HepG2 (cell line): ENCODE results near the gene MTARC1. TPM values are rescaled to one million over a fixed set of nuclear protein-coding genes. Genes with fewer than 3 reads are reported as not detected.

Experiments used
- ATF7-NPFF ChIP-seq: sonication (generic); formaldehyde crosslinking; IDR thresholded peaks from 2 replicates; pipeline ENCODE4 v1.8.1; 2023; ENCODE audit warnings: mild to moderate bottlenecking, low read depth, missing genetic modification reagents, moderate library complexity
- KDM6A ChIP-seq: IDR thresholded peaks from 2 replicates; pipeline ENCODE4 v1.6.1; 2016; ENCODE audit warnings: low read depth
- KLF6 ChIP-seq: IDR thresholded peaks from 2 replicates; pipeline ENCODE4 v1.8.0; 2016; ENCODE audit warnings: missing biosample characterization, missing genetic modification reagents
- MED8 ChIP-seq: sonication (generic); formaldehyde crosslinking; IDR thresholded peaks from 2 replicates; pipeline ENCODE4 v1.8.1; 2023; ENCODE audit warnings: mild to moderate bottlenecking, missing genetic modification reagents; ENCODE audit not compliant: insufficient replicate concordance
- NFE2 ChIP-seq: sonication (generic); formaldehyde crosslinking; IDR thresholded peaks from 2 replicates; pipeline ENCODE4 v1.4.0; 2020; ENCODE audit warnings: missing genetic modification reagents
- NFKB2 ChIP-seq: sonication (generic); formaldehyde crosslinking; IDR thresholded peaks from 2 replicates; pipeline ENCODE4 v1.4.0; 2020; ENCODE audit warnings: missing genetic modification reagents, borderline replicate concordance
- POGZ ChIP-seq: sonication (generic); formaldehyde crosslinking; IDR thresholded peaks from 2 replicates; pipeline ENCODE4 v1.4.0; 2020; ENCODE audit warnings: mild to moderate bottlenecking, missing genetic modification reagents
- RBAK ChIP-seq: sonication (generic); formaldehyde crosslinking; IDR thresholded peaks from 2 replicates; pipeline ENCODE4 v1.5.1; 2020; ENCODE audit warnings: mild to moderate bottlenecking, missing genetic modification reagents
- SMARCE1 ChIP-seq: fragments of 450-650 bp; IDR thresholded peaks from 2 replicates; pipeline ENCODE4 v1.6.1; 2017; ENCODE audit warnings: borderline replicate concordance
- YY1 ChIP-seq: IDR thresholded peaks from 2 replicates; pipeline ENCODE4 v1.6.1; 2011; ENCODE audit warnings: low read length, low read depth, moderate library complexity, mild to moderate bottlenecking; ENCODE audit not compliant: insufficient read depth, insufficient replicate concordance
- ZNF17 ChIP-seq: sonication (generic); formaldehyde crosslinking; IDR thresholded peaks from 2 replicates; pipeline ENCODE4 v1.5.0; 2020; ENCODE audit warnings: mild to moderate bottlenecking, missing genetic modification reagents
- ZNF382 ChIP-seq: sonication (generic); formaldehyde crosslinking; IDR thresholded peaks from 2 replicates; pipeline ENCODE4 v1.5.0; 2020; ENCODE audit warnings: missing genetic modification reagents, mild to moderate bottlenecking, borderline replicate concordance
- ZNF549 ChIP-seq: sonication (generic); formaldehyde crosslinking; IDR thresholded peaks from 2 replicates; pipeline ENCODE4 v1.5.0; 2020; ENCODE audit warnings: missing genetic modification reagents
- ZNF703 ChIP-seq: sonication (generic); formaldehyde crosslinking; IDR thresholded peaks from 2 replicates; pipeline ENCODE4 v1.5.1; 2020; ENCODE audit warnings: missing genetic modification reagents, mild to moderate bottlenecking, moderate library complexity, borderline replicate concordance
- ZNF75D ChIP-seq: sonication (generic); formaldehyde crosslinking; IDR thresholded peaks from 2 replicates; pipeline ENCODE4 v1.8.1; 2023; ENCODE audit warnings: missing genetic modification reagents, mild to moderate bottlenecking, borderline replicate concordance
- ZNF768 ChIP-seq: sonication (generic); formaldehyde crosslinking; IDR thresholded peaks from 2 replicates; pipeline ENCODE4 v1.4.0; 2020; ENCODE audit warnings: missing genetic modification reagents
- ZSCAN22 ChIP-seq: sonication (generic); formaldehyde crosslinking; IDR thresholded peaks from 2 replicates; pipeline ENCODE4 v1.4.0; 2020; ENCODE audit warnings: mild to moderate bottlenecking, missing genetic modification reagents
- polyA plus RNA-seq, 8 experiments: library from polyadenylated mRNA; depleted of rRNA in 3 of 8; stranded (reverse) in 7 of 8; unstranded in 1 of 8; fragments of >200 nt; fragmentation: Illumina TruSeq in 4 of 8; extraction: Trizol in 4 of 8; gene quantifications; 2 replicates each; pipeline versions ENCODE4 v1.2.1 to v1.2.3, GENCODE V29; 2011 to 2016; ENCODE audit warnings: low read depth in 4 of 8, missing spikeins in 1 of 8, mixed read lengths in 1 of 8; ENCODE audit not compliant: insufficient read depth in 1 of 8
- total RNA-seq, 5 experiments: library from RNA; depleted of rRNA; stranded (reverse); fragments of >200 nt; fragmentation: Illumina TruSeq; extraction: Trizol; gene quantifications; 2 replicates each; pipeline ENCODE4 v1.2.3, GENCODE V29; 2016; ENCODE audit warnings: low read depth in 1 of 5
- TF ChIP-seq, protein P1 (sequence below): sonication (generic); formaldehyde crosslinking; IDR thresholded peaks from 2 replicates; pipeline ENCODE4 v1.8.0; 2022; ENCODE audit warnings: low read depth, missing genetic modification reagents
- TF ChIP-seq, protein P2 (sequence below): sonication (generic); formaldehyde crosslinking; IDR thresholded peaks from 2 replicates; pipeline ENCODE4 v1.4.0; 2020; ENCODE audit warnings: mild to moderate bottlenecking, missing genetic modification reagents
- TF ChIP-seq, protein P3 (sequence below): IDR thresholded peaks from 2 replicates; pipeline ENCODE4 v1.6.1; 2016; ENCODE audit warnings: low read depth, borderline replicate concordance
- TF ChIP-seq, protein P4 (sequence below): sonication (generic); formaldehyde crosslinking; IDR thresholded peaks from 2 replicates; pipeline ENCODE4 v1.4.0; 2020; ENCODE audit warnings: missing genetic modification reagents, borderline replicate concordance
- TF ChIP-seq, protein P5 (sequence below): IDR thresholded peaks from 2 replicates; pipeline ENCODE4 v1.6.1; 2016

The MTARC1 gene
- total and polyA plus RNA-seq, 2 of the 13 experiments (the other 11 are each of a cell fraction or from before 2014, with no cell fraction given), result 19.4 to 106 TPM

DNA sequence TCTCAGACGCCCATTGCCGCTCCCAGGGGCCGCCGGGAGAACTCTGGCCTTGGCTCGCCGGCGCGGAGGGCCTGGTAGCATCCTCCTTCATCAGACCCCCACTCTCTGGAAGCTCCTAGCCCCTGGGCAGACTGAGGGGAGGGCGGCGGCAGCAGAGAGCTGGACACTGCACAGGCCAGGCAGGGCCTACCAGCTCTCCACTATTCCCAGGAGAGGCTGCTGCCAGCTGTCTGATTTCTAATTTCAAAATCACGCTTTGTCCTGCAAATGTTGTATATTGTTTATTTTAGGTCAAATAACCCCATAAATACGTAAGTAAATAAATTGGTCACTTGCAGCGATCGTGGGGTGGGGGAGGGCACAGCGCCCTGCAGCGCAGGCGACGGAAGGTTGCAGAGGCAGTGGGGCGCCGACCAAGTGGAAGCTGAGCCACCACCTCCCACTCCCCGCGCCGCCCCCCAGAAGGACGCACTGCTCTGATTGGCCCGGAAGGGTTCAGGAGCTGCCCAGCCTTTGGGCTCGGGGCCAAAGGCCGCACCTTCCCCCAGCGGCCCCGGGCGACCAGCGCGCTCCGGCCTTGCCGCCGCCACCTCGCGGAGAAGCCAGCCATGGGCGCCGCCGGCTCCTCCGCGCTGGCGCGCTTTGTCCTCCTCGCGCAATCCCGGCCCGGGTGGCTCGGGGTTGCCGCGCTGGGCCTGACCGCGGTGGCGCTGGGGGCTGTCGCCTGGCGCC is at the start of gene MTARC1 (continued):
- TF ChIP-seq, protein P1, sequence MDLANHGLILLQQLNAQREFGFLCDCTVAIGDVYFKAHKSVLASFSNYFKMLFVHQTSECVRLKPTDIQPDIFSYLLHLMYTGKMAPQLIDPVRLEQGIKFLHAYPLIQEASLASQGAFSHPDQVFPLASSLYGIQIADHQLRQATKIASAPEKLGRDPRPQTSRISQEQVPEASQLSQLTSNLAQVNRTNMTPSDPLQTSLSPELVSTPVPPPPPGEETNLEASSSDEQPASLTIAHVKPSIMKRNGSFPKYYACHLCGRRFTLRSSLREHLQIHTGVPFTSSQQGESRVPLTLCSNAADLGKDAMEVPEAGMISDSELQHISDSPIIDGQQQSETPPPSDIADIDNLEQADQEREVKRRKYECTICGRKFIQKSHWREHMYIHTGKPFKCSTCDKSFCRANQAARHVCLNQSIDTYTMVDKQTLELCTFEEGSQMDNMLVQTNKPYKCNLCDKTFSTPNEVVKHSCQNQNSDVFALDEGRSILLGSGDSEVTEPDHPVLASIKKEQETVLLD (CRISPR knock-in tag), result peak; percentile 20; the same call in 1 of the 2 replicates
- TF ChIP-seq, protein P2, sequence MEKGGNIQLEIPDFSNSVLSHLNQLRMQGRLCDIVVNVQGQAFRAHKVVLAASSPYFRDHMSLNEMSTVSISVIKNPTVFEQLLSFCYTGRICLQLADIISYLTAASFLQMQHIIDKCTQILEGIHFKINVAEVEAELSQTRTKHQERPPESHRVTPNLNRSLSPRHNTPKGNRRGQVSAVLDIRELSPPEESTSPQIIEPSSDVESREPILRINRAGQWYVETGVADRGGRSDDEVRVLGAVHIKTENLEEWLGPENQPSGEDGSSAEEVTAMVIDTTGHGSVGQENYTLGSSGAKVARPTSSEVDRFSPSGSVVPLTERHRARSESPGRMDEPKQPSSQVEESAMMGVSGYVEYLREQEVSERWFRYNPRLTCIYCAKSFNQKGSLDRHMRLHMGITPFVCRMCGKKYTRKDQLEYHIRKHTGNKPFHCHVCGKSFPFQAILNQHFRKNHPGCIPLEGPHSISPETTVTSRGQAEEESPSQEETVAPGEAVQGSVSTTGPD (CRISPR knock-in tag), result no peak
- no peak for TF ChIP-seq ZNF17 (CRISPR knock-in tag)
- peak; percentile 7 for TF ChIP-seq NFKB2 (CRISPR knock-in tag)
- TF ChIP-seq, protein P3, sequence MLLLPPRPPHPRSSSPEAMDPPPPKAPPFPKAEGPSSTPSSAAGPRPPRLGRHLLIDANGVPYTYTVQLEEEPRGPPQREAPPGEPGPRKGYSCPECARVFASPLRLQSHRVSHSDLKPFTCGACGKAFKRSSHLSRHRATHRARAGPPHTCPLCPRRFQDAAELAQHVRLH, result no peak
- TF ChIP-seq KDM6A (CRISPR knock-in tag), result 0 out of 2 replicates have a peak, but pooled peaks have one; percentile 9
- TF ChIP-seq ZNF768, result no peak
- TF ChIP-seq ZNF382 (CRISPR knock-in tag), result no peak
- TF ChIP-seq SMARCE1, result no peak
- TF ChIP-seq MED8 (CRISPR knock-in tag), result peak; percentile 74
- TF ChIP-seq POGZ (CRISPR knock-in tag), result peak; percentile 70
- TF ChIP-seq KLF6 (CRISPR knock-in tag), result no peak
- TF ChIP-seq ZNF75D (CRISPR knock-in tag), result no peak
- no peak for TF ChIP-seq ZNF549
- TF ChIP-seq NFE2 (CRISPR knock-in tag), result no peak
- no peak for TF ChIP-seq ZNF703
- TF ChIP-seq ATF7-NPFF (CRISPR knock-in tag), result 0 out of 2 replicates have a peak, but pooled peaks have one; percentile 61
- TF ChIP-seq, protein P4, sequence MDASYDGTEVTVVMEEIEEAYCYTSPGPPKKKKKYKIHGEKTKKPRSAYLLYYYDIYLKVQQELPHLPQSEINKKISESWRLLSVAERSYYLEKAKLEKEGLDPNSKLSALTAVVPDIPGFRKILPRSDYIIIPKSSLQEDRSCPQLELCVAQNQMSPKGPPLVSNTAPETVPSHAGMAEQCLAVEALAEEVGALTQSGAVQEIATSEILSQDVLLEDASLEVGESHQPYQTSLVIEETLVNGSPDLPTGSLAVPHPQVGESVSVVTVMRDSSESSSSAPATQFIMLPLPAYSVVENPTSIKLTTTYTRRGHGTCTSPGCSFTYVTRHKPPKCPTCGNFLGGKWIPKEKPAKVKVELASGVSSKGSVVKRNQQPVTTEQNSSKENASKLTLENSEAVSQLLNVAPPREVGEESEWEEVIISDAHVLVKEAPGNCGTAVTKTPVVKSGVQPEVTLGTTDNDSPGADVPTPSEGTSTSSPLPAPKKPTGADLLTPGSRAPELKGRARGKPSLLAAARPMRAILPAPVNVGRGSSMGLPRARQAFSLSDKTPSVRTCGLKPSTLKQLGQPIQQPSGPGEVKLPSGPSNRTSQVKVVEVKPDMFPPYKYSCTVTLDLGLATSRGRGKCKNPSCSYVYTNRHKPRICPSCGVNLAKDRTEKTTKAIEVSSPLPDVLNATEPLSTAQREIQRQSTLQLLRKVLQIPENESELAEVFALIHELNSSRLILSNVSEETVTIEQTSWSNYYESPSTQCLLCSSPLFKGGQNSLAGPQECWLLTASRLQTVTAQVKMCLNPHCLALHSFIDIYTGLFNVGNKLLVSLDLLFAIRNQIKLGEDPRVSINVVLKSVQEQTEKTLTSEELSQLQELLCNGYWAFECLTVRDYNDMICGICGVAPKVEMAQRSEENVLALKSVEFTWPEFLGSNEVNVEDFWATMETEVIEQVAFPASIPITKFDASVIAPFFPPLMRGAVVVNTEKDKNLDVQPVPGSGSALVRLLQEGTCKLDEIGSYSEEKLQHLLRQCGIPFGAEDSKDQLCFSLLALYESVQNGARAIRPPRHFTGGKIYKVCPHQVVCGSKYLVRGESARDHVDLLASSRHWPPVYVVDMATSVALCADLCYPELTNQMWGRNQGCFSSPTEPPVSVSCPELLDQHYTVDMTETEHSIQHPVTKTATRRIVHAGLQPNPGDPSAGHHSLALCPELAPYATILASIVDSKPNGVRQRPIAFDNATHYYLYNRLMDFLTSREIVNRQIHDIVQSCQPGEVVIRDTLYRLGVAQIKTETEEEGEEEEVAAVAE (CRISPR knock-in tag), result no peak
- TF ChIP-seq, protein P5, sequence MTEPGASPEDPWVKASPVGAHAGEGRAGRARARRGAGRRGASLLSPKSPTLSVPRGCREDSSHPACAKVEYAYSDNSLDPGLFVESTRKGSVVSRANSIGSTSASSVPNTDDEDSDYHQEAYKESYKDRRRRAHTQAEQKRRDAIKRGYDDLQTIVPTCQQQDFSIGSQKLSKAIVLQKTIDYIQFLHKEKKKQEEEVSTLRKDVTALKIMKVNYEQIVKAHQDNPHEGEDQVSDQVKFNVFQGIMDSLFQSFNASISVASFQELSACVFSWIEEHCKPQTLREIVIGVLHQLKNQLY, result peak; percentile 37; the same call in 1 of the 2 replicates
- no peak for TF ChIP-seq RBAK (CRISPR knock-in tag)
- TF ChIP-seq ZSCAN22 (CRISPR knock-in tag), result no peak
- peak; percentile 77 for TF ChIP-seq YY1
